Endometrial microvascular endothelial cells (primary cell): ENCODE results near the gene CRY2. TPM values are rescaled to one million over a fixed set of nuclear protein-coding genes. Genes with fewer than 3 reads are reported as not detected.

Source experiments
- in situ Hi-C: cut with HindIII; loops from 2 replicates; pipeline ENCODE4 v1.10.0; 2017; ENCODE audit warnings: low sequenced_read_pairs, low pct_unique_long_range_greater_than_20kb; ENCODE audit errors: inconsistent ontology term
- total RNA-seq: library from RNA; depleted of rRNA; stranded (reverse); fragments of >200 nt; gene quantifications from one replicate; pipeline ENCODE4 v1.2.3, GENCODE V29; 2015; ENCODE audit errors: inconsistent ontology term

The CRY2 gene
- total RNA-seq, 1 donor from 2014 or later = 11.1 TPM

- in situ Hi-C loops = no loop called here
These were observed 59.8 kb downstream of the CRY2 start, which contains the start of gene FREY1 for GRCh38 chr11:45906965-45907611. Gene FREY1 (minus strand): TSS chr11:45907271. CDS start chr11:45907245, 26 bp downstream.

DNA sequence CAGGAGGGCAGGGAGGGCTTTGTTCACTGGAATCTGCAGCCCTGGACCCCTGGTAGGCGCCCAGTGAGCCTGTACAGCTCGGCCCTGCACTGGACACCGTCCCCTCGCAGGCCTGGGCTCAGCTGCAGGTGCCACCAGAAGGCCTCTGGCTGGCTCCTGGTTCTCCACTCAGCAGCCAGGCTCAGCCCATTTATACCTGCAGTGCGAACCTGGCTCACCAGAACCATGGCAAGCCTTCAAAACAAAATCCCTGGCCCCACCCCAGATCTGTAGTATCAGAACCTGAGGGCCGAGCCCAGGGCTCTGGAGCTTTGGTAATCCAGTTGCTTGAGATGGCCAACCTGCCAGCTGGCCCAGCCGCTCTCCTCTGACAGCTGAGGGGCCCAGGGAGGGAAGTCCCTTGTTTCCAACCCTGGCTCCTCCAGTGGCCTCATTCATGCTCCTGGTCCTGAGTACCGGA, 60.7 kb downstream of the CRY2 start:
- in situ Hi-C loops = no loop called here

GRCh38 chr11:45909594-45910475, 62.6 kb downstream of the CRY2 start:
- in situ Hi-C loops = no loop called here

GRCh38 chr11:45910623-45911022, 63.3 kb downstream of the CRY2 start:
- in situ Hi-C loops = no loop called here

GRCh38 chr11:45913514-45913913, 66.2 kb downstream of the CRY2 start:
- in situ Hi-C loops = no loop called here

DNA sequence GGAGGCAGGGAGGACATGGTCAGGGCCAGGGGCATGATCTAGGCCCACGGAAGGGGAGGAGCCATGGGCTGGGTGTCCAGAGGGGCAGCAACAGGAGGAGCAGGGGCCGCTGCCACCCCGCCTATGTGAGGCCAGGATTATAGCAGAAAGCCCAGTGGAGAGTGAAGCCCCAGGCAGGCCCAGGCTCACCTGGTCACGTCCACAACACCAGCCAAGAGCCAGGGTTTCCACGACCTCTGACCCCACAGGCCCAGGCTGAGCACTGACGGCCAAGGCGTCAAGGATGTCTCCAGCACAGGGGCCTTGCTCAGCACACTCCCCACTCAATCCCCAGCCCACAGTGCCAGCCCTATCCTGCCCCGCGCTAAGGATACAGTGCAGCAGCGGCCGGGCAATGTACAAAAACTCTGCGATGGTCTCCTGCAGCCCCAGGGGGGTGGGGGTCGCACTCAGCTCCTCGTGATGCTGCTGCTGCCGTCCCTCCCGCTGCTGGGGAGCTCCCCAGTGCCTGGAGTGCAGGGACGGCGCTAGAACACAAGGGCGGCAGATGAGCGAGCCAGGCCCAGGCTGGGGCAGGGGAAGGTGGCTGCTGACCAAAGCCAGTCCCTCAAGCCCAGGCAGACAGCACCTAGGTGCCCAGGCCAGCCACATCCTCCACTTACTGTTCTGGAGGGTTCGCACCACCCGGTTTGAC, 66.8 kb downstream of the CRY2 start:
- in situ Hi-C loops = no loop called here

DNA sequence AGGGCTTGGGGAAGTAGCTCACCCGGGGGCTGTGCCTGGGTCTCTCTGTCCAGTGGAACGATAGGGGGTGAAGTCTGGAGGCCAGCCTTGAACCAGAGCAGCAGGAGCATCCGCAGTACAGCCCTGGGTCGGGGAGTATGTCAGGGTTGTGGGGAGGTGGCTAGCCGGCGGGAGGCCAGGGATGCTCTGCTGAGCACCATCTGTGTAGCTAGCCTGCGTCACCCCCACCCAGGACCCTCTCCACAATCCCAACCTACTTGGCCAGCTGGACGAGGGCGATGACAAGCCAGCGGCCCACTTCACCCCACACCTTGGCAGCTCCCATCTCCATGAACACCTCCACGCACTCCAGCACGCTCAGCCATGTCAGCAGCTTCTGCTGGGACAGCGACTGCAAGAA, 68.2 kb downstream of the CRY2 start:
- in situ Hi-C loops = no loop called here

GRCh38 chr11:45917286-45917622, 70.0 kb downstream of the CRY2 start:
- in situ Hi-C loops = no loop called here

DNA sequence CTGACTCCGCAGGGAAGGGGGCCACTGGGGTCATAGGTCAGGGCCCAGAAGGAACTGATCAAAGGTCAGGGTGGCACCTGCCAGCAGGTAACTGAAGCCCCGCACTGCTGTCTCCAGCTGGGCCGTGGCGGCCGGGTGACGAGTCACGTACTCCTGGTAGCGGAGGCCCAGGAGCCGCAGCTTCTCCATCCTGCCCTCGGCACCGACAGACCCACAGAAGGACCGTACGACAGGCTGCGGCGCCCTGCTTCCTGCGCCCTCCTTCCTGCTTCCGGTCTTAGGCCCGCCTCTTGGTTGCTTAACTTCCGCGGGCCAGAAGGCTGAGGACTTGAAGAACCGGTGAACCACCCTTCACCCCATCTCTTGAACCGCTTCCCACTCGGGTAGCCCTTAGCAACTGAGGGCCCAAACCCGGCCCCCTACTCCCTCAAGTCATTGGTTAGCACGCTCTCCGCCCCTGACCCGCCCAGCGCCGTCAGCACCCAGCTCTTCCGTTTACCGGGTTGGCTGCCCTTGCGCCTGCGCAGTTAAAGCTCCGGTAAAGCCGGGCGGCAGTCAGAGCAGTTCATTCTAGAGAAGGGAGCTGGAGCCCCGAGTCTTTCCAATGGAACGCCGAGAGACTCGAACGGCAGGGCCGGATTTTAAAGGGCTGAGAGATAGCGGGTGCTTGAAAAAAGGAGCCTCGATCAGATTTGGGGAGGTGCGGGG, 70.5 kb downstream of the CRY2 start, which contains the start of gene PEX16:
TSS of gene PEX16 (minus strand) at position 255 of the 708 bp plus-strand sequence. CDS start at position 189, 66 bp downstream.
- in situ Hi-C loops = no loop called here

GRCh38 chr11:45918331-45918941, 71.2 kb downstream of the CRY2 start:
- in situ Hi-C loops = no loop called here

DNA sequence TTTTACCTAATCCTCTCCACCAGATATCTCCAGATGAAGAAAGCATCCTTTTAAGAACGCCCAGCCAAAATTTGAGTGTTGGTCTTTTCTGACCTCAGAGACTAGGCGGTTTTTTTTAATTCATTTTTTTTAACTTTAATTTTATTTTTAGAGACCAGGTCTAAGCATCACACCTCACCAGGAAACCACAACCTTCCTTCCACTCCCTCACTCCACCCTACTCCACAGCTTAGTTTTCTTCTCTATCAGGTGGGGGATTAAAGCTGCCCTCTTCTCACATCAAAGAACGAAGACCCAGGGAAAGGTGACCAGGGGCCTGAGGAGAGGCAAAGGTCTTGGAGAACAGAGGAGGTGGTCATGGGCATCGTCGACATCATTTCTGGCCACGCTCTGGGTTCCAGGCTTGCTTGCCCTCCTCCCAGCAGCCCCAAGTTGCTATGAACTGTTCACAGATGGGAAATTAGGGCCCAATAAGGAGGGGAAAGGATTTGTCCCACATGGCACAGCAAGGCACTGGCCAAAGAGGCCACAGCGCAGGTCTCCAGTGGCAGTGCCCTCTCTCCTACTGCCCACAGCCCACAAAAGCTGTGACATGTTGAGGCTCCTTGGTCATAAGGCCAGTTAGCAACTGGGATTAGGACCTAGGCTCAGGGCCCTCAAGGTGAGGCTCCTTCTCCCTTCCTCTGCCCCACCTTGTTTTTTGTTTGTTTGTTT, 71.8 kb downstream of the CRY2 start:
- in situ Hi-C loops = no loop called here

DNA sequence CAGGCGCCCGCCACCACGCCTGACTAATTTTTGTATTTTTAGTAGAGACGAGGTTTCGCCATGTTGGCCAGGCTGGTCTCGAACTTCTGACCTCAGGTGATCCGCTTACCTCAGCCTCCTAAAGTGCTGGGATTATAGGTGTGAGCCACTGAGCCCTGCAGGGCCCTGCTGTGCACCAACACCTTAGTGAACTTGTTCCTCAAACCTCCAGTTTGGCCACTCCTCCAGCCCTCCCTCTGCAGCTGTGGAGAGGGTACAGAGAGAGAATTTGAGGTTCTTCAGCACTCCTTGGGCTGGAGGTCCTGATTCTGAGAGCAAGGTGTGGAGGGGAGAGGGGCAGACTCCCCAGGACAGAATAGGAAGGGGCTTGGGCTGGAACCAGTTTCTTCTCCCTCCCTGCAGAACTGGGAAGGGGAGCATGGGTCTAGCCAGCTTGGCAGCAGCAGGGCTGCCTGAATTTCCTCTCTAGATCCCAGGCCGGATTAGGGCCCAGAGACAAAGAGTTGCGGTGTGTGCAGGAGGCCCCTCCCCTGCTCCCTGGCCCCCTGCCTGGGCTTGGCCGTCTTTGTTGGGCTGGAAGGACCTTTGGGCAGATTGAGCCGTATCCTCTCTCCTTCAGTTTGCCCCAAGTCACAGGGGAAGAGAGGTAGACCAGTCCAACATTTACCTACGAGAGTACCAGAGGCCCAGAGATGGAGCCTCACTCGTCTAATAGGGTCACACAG, 72.7 kb downstream of the CRY2 start:
- in situ Hi-C loops = no loop called here

- in situ Hi-C loops = no loop called here
These were observed 73.5 kb downstream of the CRY2 start for GRCh38 chr11:45920531-45921477.

GRCh38 chr11:45921561-45922424, 74.5 kb downstream of the CRY2 start:
- in situ Hi-C loops = no loop called here

DNA sequence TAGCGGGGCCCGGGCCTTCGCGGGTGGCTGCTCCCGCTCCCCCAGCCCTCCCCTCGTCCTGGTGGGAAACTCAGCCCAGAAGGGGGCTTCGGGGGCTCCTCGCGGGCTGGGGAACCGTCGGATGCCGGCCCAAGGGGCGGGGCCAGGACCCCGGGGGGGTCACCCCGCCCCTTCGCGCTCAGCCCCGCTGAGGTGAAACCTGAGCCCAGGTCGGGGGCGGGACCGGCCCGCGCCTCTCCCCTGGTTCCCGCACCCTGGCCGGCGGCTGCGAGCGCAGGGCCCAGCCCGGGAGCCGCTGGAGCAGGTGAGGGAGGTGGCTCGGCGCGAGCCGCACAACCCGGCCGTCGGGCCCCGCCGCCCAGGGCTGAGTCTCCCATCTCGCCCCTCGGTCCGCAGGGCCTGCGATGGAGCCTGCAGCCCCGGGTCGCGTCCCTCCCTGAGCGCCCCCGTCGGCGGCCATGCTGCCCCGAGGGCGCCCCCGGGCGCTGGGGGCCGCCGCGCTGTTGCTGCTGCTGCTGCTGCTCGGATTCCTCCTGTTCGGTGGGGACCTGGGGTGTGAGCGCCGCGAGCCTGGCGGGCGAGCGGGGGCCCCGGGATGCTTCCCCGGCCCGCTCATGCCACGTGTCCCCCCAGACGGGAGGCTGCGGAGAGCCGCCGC, 75.3 kb downstream of the CRY2 start, which contains the start of gene LARGE2:
TSS of gene LARGE2 (plus strand) at position 232 of the 658 bp plus-strand sequence. CDS start at position 459, 227 bp downstream.
- in situ Hi-C loops = no loop called here
